PC-9 (cell line): ENCODE results near the gene RCC1. TPM values are rescaled to one million over a fixed set of nuclear protein-coding genes. Genes with fewer than 3 reads are reported as not detected.

Experiments used
- BruUV-seq: library from RNA; stranded (reverse); fragments of 400-500 nt; replicated peaks from 2 replicates; lab custom pipeline; 2021; lab: Mats Ljungman, UMichigan
- CTCF ChIA-PET: fragments of 300-600 bp; sonication (Branson Sonifier 250); formaldehyde crosslinking; loops from one replicate; lab custom pipeline; 2022; ENCODE audit warnings: antibody characterized with exemption; lab: Charles Lee
- POLR2A ChIA-PET: fragments of 300-600 bp; sonication (Branson Sonifier 250); formaldehyde crosslinking; loops from one replicate; lab custom pipeline; 2022; ENCODE audit warnings: antibody characterized with exemption; ENCODE audit not compliant: unreplicated experiment; lab: Charles Lee
- DNase-seq, 2 experiments: peaks; one replicate each; pipeline versions ENCODE4 v3.0.0 to v3.0.0-alpha.2; 2015 to 2022; ENCODE audit warnings: mixed read lengths in 1 of 2
- H2AFZ ChIP-seq: fragments of 200-600 bp; sonication (generic); 2 replicates; pipeline ENCODE4 v1.8.1; 2017; ENCODE audit warnings: antibody characterized with exemption
- H3F3A ChIP-seq: fragments of 200-600 bp; sonication (generic); 2 replicates; pipeline ENCODE4 v1.8.1; 2017; ENCODE audit warnings: antibody characterized with exemption, mild to moderate bottlenecking, low read depth; ENCODE audit not compliant: insufficient read depth
- H3K27ac ChIP-seq: fragments of 200-600 bp; sonication (generic); 2 replicates; pipeline ENCODE4 v1.6.1; 2016; ENCODE audit warnings: mixed run types
- H3K27me3 ChIP-seq: fragments of 200-600 bp; sonication (generic); 2 replicates; pipeline ENCODE4 v1.6.1; 2016; ENCODE audit warnings: low read depth, mixed run types; ENCODE audit not compliant: insufficient read depth
- H3K36me3 ChIP-seq: fragments of 200-600 bp; sonication (generic); 2 replicates; pipeline ENCODE4 v1.6.1; 2016; ENCODE audit warnings: low read depth, mixed run types
- H3K4me1 ChIP-seq: fragments of 200-600 bp; sonication (generic); replicated peaks from 2 replicates; pipeline ENCODE4 v1.6.1; 2016; ENCODE audit warnings: mixed run types; ENCODE audit not compliant: insufficient read depth
- H3K4me2 ChIP-seq: fragments of 200-600 bp; sonication (generic); 2 replicates; pipeline ENCODE4 v1.6.1; 2017; ENCODE audit warnings: mixed run types
- H3K4me3 ChIP-seq: fragments of 200-600 bp; sonication (generic); 2 replicates; pipeline ENCODE4 v1.6.1; 2016; ENCODE audit warnings: mixed run types
- H3K79me2 ChIP-seq: fragments of 200-600 bp; sonication (generic); 2 replicates; pipeline ENCODE4 v1.6.1; 2017; ENCODE audit warnings: low read depth, mixed run types
- H3K9me2 ChIP-seq: fragments of 200-600 bp; sonication (generic); 2 replicates; pipeline ENCODE4 v1.8.1; 2017; ENCODE audit warnings: mild to moderate bottlenecking; ENCODE audit not compliant: insufficient read depth
- H3K9me3 ChIP-seq: fragments of 200-600 bp; sonication (generic); 2 replicates; pipeline ENCODE4 v1.8.1; 2016; ENCODE audit warnings: low read depth; ENCODE audit not compliant: insufficient read depth
- H4K20me1 ChIP-seq: fragments of 200-600 bp; sonication (generic); 2 replicates; pipeline ENCODE4 v1.8.1; 2017; ENCODE audit not compliant: insufficient read depth
- CTCF ChIP-seq: fragments of 200-600 bp; sonication (generic); conservative IDR thresholded peaks from 2 replicates; pipeline ENCODE4 v1.6.1; 2017; ENCODE audit warnings: mixed run types, antibody characterized with exemption, mild to moderate bottlenecking, moderate library complexity
- EZH2 ChIP-seq: fragments of 200-600 bp; sonication (generic); IDR thresholded peaks from 2 replicates; pipeline ENCODE4 v1.8.0; 2017; ENCODE audit warnings: antibody characterized with exemption, low read depth
- intact Hi-C: fragments of 100-400 bp; cut with micrococcal nuclease; formaldehyde crosslinking; loops from one replicate; pipeline ENCODE4 v1.10.0; 2022; ENCODE audit not compliant: unreplicated experiment
- total RNA-seq: library from RNA; stranded (reverse); gene quantifications from 2 replicates; pipeline ENCODE4 v1.2.3, GENCODE V29; 2021

RCC1 gene
- total RNA-seq, 1 experiment from 2014 or later = 134 TPM

GRCh38 chr1:28545246-28545628 is 39.4 kb downstream of the RCC1 start:
- Histone ChIP-seq H3F3A (0 out of 2 replicates have a peak, but pooled peaks cover 2% of the 10 kb centered on the region), H3K9me3 (no peaks in the 10 kb centered on the region), H3K27ac (no peak overlapping the region), H3K4me2 (no peak overlapping the region), H4K20me1 (no peaks in the 10 kb centered on the region), H3K79me2 (no peaks in the 10 kb centered on the region), H3K4me3 (no peak overlapping the region), H3K36me3 (no peaks in the 10 kb centered on the region), H3K9me2 (no peaks in the 10 kb centered on the region), H3K27me3 (no peaks in the 10 kb centered on the region), H2AFZ (no peak overlapping the region), H3K4me1 (no peaks in the 10 kb centered on the region)
- no peak for DNase-seq
- TF ChIP-seq CTCF = no peak
- no peak for TF ChIP-seq EZH2
- intact Hi-C loops = no loop called here
- BruUV-seq = no TSS peak
- CTCF ChIA-PET = no interaction called here
- POLR2A ChIA-PET = no interaction called here

GRCh38 chr1:28548318-28548717 is 42.5 kb downstream of the RCC1 start:
- Histone ChIP-seq H3K27ac (no peak overlapping the region), H3K9me3 (no peaks in the 10 kb centered on the region), H3K4me2 (no peak overlapping the region), H2AFZ (no peak overlapping the region), H3K79me2 (no peaks in the 10 kb centered on the region), H3K4me3 (no peak overlapping the region), H4K20me1 (no peaks in the 10 kb centered on the region), H3K9me2 (no peaks in the 10 kb centered on the region), H3K4me1 (no peaks in the 10 kb centered on the region; the same call in 1 of the 2 replicates), H3K36me3 (no peaks in the 10 kb centered on the region), H3K27me3 (no peaks in the 10 kb centered on the region), H3F3A (no peaks in the 10 kb centered on the region; the same call in 1 of the 2 replicates)
- intact Hi-C loops = no loop called here
- DNase-seq = no peak
- POLR2A ChIA-PET = no interaction called here
- CTCF ChIA-PET = no interaction called here
- TF ChIP-seq CTCF (no peak), EZH2 (no peak)
- no TSS peak for BruUV-seq

GRCh38 chr1:28551381-28551780 is 45.5 kb downstream of the RCC1 start:
- H4K20me1 ChIP-seq = no peaks in the 10 kb centered on the region
- H3K4me2 ChIP-seq = no peak overlapping the region
- H3K4me3 ChIP-seq = no peak overlapping the region
- ChIA-PET CTCF (interaction anchor here (0.6 to 0.7 kb wide), 3 partner anchors 35 to 51 kb away, joined by 3 to 5 read pairs (median 3); no protein-coding TSS in a partner anchor), POLR2A (no interaction called here)
- H3K4me1 ChIP-seq = peaks cover 6% of the 10 kb centered on the region
- H3K9me2 ChIP-seq = no peaks in the 10 kb centered on the region
- no peak overlapping the region for H3K27ac ChIP-seq
- DNase-seq = no peak
- peaks cover 10% of the 10 kb centered on the region; the same call in 1 of the 2 replicates for H3F3A ChIP-seq
- H3K36me3 ChIP-seq = no peaks in the 10 kb centered on the region
- no TSS peak for BruUV-seq
- TF ChIP-seq CTCF (no peak), EZH2 (no peak)
- H3K79me2 ChIP-seq = peaks cover 9% of the 10 kb centered on the region; the same call in 1 of the 2 replicates
- no peak overlapping the region for H2AFZ ChIP-seq
- intact Hi-C loops = loop anchor here (5.0 kb wide), 1 partner anchor 51 kb away; no protein-coding TSS in a partner anchor
- H3K9me3 ChIP-seq = no peaks in the 10 kb centered on the region
- no peaks in the 10 kb centered on the region for H3K27me3 ChIP-seq
